ENCODE results near the gene MPI. TPM values are rescaled to one million over a fixed set of nuclear protein-coding genes. Genes with fewer than 3 reads are reported as not detected.

Gene MPI
- total RNA-seq, 4 donors from 2014 or later: 63.1 to 176 (median 98.4) TPM

- Histone ChIP-seq H3K27ac (peak overlapping the region; percentile 54 to 95 (median 92)), H3K4me1 (peaks cover 31 to 75% (median 69%) of the 10 kb centered on the region in 4 donors), H3K27me3 (no peaks in the 10 kb centered on the region), H3K36me3 (no peaks in the 10 kb centered on the region), H3K9me3 (no peaks in the 10 kb centered on the region), H3K4me3 (no peak overlapping the region)
- intact Hi-C loops (cut with DNase I; ENCODE audit: low total_unique reads): no loop called here
- in situ Hi-C loops (cut with MboI; ENCODE audit: low pct_ligation_motif_present in 1 of 4, low pct_unique_long_range_greater_than_20kb in 1 of 4, low sequenced_read_pairs in 3 of 4): no loop called here
- DNase-seq: no peak
- no peak for TF ChIP-seq POLR2AphosphoS5 (IDR thresholded peaks at IDR 0.05)
- TF ChIP-seq POLR2A (IDR thresholded peaks at IDR 0.05): no peak
- TF ChIP-seq EP300 (IDR thresholded peaks at IDR 0.05; ENCODE audit: low read depth): no peak
- TF ChIP-seq CTCF (IDR thresholded peaks at IDR 0.05): no peak
- 63% methylated on average over 11 of the region's 11 CpGs; no CpG with 5 or more reads in 1 of the 2 donors for WGBS, 2 donors (ENCODE audit: low coverage in 1 of 2)
These were observed 26.4 kb upstream of the MPI start for GRCh38 chr15:74863239-74864056.

- H3K9me3 ChIP-seq: no peaks in the 10 kb centered on the region
- H3K27me3 ChIP-seq: no peaks in the 10 kb centered on the region
- H3K4me1 ChIP-seq: peaks cover 36 to 75% (median 70%) of the 10 kb centered on the region in 4 donors
- peak; percentile 36 for DNase-seq
- peak overlapping the region; percentile 54 to 95 (median 92) for H3K27ac ChIP-seq
- TF ChIP-seq EP300 (IDR thresholded peaks at IDR 0.05; ENCODE audit: low read depth) (no peak), POLR2AphosphoS5 (IDR thresholded peaks at IDR 0.05) (peak in 1 of 3 donors; percentile 32)
- H3K4me3 ChIP-seq: no peak overlapping the region
- 77 to 83% methylated on average over 6 of the region's 6 CpGs for WGBS, 2 donors (ENCODE audit: low coverage in 1 of 2)
- intact Hi-C loops (cut with DNase I; ENCODE audit: low total_unique reads) (no loop called here), in situ Hi-C loops (cut with MboI; ENCODE audit: low pct_ligation_motif_present in 1 of 4, low pct_unique_long_range_greater_than_20kb in 1 of 4, low sequenced_read_pairs in 3 of 4) (no loop called here)
- no peaks in the 10 kb centered on the region for H3K36me3 ChIP-seq
These were observed 25.5 kb upstream of the MPI start for GRCh38 chr15:74864296-74864695.

GRCh38 chr15:74865316-74865715 is 24.5 kb upstream of the MPI start:
- Histone ChIP-seq H3K27ac (peak overlapping the region; percentile 49 to 95 (median 92)), H3K36me3 (no peaks in the 10 kb centered on the region), H3K4me3 (no peak overlapping the region), H3K9me3 (no peaks in the 10 kb centered on the region), H3K4me1 (peaks cover 38 to 75% (median 70%) of the 10 kb centered on the region in 4 donors), H3K27me3 (no peaks in the 10 kb centered on the region)
- TF ChIP-seq EP300 (IDR thresholded peaks at IDR 0.05; ENCODE audit: low read depth) (no peak), POLR2A (IDR thresholded peaks at IDR 0.05) (no peak), CTCF (IDR thresholded peaks at IDR 0.05) (no peak), POLR2AphosphoS5 (IDR thresholded peaks at IDR 0.05) (no peak)
- DNase-seq: no peak
- intact Hi-C loops (cut with DNase I; ENCODE audit: low total_unique reads): no loop called here
- in situ Hi-C loops (cut with MboI; ENCODE audit: low pct_ligation_motif_present in 1 of 4, low pct_unique_long_range_greater_than_20kb in 1 of 4, low sequenced_read_pairs in 3 of 4): no loop called here
- WGBS, 2 donors (ENCODE audit: low coverage in 1 of 2): 64 to 75% methylated on average over 2 of the region's 2 CpGs

- in situ Hi-C loops (cut with MboI; ENCODE audit: low pct_ligation_motif_present in 1 of 4, low pct_unique_long_range_greater_than_20kb in 1 of 4, low sequenced_read_pairs in 3 of 4): no loop called here
These were observed 23.8 kb upstream of the MPI start for GRCh38 chr15:74866090-74866489.

More at GRCh38 chr15:74866090-74866489, 23.8 kb upstream of the MPI start:
- DNase-seq: no peak
- Histone ChIP-seq H3K9me3 (no peaks in the 10 kb centered on the region), H3K27ac (peak overlapping the region; percentile 91 to 96 (median 94)), H3K27me3 (no peaks in the 10 kb centered on the region), H3K36me3 (no peaks in the 10 kb centered on the region), H3K4me1 (peaks cover 46 to 79% (median 77%) of the 10 kb centered on the region in 4 donors), H3K4me3 (no peak overlapping the region)
- WGBS, 2 donors (ENCODE audit: low coverage in 1 of 2): 48% methylated on average over 6 of the region's 6 CpGs; no CpG with 5 or more reads in 1 of the 2 donors
- intact Hi-C loops (cut with DNase I; ENCODE audit: low total_unique reads): no loop called here
- no peak for TF ChIP-seq CTCF (IDR thresholded peaks at IDR 0.05)
- TF ChIP-seq POLR2AphosphoS5 (IDR thresholded peaks at IDR 0.05): no peak
- TF ChIP-seq EP300 (IDR thresholded peaks at IDR 0.05; ENCODE audit: low read depth): no peak
- no peak for TF ChIP-seq POLR2A (IDR thresholded peaks at IDR 0.05)

All from transverse colon (tissue), 4 donors.